CD4-positive, alpha-beta T cell treated with Interleukin-10 for 1 hour (primary cell): ENCODE results near the gene RUVBL2.
"Not testable (repeated sequence)": the region's sequence is repeated elsewhere in the genome, so short reads cannot be mapped to it uniquely, and the experiment has no call there.

Experiments
- DNase-seq: peaks from one replicate; pipeline ENCODE4 v3.0.0-alpha.2; 2020

The RUVBL2 gene

DNA sequence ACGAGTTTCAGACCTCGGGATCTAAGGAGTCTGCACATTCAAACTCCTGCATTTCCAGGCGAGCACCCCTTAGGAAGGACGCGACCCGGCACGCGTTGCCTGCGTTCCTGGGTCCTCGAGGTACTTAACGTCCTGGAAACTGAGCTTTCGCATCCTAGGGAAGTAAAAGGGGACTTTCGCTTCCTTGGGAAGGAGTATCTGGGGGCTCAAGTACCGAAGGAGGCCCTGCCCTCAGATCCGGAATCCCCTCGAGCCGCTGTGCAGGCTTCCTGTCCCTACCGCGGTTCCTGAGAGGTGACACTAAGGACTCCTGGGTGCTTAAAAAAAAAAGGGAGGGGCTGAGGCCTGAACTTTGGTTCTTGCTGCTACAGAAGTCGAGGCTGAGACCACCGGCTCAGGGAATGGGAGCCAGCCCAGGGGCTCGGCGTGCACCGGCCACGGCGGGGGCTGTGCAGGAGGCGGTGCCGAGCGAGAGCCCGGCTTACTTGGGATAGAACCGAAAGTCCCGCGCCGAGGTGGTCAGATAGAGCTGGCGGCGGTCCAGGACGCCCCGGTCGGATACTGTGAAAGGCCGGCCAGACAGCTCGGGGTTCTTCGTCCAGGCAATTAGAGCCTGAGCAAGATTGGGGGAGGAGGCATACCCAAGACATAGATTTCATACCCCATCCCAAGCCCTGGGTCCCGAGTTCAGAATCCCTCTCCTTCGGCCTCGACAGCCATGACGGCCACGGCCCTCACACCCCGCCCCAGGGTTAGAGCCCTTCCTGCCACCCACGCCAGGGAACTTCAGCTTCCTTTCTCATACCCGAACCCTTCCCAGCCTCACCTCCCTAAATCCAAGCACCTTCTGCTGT is 24.9 kb downstream of the RUVBL2 start:
- DNase-seq, result peak; percentile 34

- peak; percentile 71 for DNase-seq
Measured at GRCh38 chr19:49019242-49019932, 25.7 kb downstream of the RUVBL2 start.

DNA sequence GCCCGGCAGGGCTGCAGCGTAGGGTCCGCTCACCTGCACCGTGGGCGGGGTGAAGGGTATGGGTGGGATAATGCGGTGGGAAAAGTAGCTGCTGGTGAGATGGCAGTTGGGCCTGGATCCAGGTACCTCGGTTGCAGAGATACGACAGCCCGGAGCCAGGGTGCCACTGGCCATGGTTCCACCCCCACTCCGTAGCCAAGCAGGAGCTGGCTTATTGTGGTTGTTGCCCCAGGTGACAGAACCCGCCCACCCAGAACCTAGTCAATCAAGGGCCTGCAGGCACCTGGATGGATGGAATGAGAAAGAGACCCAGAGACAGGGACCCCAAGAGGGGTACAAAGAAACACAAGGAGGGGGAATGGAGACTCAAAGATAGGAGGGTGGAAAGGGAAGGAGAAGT is 26.7 kb downstream of the RUVBL2 start:
- no peak for DNase-seq

GRCh38 chr19:49020931-49021895 is 27.5 kb downstream of the RUVBL2 start:
- DNase-seq, result no peak

DNA sequence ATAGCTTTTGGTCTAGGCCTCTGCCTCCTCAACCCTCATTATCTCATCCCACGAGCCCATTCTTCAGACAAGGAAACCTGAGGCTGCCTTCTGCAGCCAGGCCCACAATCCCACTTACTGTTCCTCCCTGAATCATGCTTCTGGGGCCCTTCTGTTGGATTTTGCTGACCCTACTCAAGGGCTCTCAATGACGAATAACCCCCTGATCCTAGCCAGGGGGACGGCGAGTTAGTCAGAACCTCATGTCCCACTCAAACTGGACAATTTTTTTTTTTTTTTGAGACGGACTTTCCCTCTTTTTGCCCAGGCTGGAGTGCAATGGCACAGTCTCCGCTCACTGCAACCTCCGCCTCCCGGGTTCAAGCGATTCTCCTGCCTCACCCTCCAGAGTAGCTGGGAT is 28.4 kb downstream of the RUVBL2 start:
- no peak for DNase-seq

DNA sequence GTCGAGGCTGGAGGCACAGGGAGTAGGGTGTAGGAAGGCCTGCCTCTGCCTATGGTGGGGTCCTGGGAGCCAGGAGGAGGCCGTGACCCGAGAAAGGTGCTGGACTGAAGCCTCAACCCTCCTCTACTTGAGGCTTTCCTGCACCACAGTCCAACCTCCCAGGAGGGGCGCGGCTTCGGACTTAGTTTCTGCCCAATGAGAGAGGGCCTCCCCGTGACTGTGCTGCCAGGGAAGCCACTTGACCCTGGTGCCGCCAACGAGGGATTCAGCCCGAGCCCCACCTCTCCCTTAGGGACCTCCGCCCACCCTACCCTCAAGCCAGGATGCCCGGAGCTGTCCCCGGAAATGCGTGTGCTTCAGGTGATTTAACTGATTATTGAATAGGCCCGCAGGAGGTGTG is 30.5 kb downstream of the RUVBL2 start, which contains the start of gene CGB3:
CGB3 (minus strand) TSS at position 101 of the 400 bp plus-strand sequence. CDS start 362 bp downstream, outside the sequence.
- DNase-seq, result not testable (repeated sequence)

GRCh38 chr19:49025088-49025487 is 31.4 kb downstream of the RUVBL2 start:
- DNase-seq, result not testable (repeated sequence)

DNA sequence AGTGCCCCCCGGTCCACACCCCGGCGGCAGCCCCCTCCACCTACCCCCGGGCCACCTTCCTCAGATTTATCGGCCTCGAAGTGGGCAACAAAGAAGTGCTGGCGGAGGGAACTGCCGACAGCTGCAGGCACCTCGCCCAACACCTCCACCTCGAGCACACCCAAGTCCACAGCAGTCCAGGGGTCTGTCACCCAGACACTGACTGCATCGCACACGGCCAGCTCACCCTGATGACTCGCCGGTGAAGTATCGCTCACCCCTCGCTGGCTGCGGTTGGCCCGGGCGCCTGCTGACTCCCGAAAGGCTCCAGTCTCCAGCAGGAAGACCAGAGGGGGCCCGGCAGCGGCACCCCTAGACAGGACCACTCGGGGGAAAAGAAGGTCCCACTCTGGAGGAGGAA is 31.9 kb downstream of the RUVBL2 start:
- DNase-seq, result not testable (repeated sequence)

- DNase-seq, result not testable (repeated sequence)
Measured at GRCh38 chr19:49028686-49029085, 35.0 kb downstream of the RUVBL2 start.

DNA sequence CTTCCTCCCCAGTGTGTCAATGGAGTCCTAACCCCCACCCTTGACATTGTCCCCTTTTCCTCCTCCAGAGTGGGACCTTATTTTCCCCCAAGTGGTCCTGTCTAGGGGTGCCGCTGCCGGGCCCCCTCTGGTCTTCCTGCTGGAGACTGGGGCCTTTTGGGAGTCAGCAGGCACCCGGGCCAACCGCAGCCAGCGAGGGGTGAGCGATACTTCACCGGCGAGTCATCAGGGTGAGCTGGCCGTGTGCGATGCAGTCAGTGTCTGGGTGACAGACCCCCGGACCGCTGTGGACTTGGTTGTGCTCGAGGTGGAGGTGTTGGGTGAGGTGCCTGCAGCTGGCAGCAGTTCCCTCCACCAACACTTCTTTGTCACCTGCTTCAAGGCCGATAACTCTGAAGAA is 36.1 kb downstream of the RUVBL2 start:
- DNase-seq, result not testable (repeated sequence)

DNA sequence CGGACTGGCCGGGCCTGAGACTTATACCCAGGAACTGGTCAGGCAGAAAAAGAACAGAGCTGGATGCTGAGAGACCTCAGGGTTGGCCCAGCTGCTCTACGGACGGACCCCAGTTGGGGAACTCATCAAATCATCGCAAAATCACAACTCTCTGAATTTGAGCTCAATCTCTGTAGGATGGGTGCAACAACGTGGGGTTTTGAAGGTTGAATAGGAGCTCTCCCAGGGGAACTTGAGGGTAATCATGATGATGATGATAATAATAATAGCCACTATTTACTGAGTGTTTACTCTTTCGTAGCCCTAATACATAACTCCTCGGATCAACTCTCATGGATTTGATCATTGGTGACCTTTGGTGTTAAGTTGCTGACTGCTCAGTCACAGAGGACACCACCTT is 36.6 kb downstream of the RUVBL2 start:
- not testable (repeated sequence) for DNase-seq

GRCh38 chr19:49031642-49032301 is 38.1 kb downstream of the RUVBL2 start, which contains the start of gene CGB2:
Gene CGB2, plus strand, starts transcription at chr19:49031890. Its CDS starts 206 bp downstream, at chr19:49032096.
- DNase-seq, result peak; percentile 60

- DNase-seq, result peak; percentile 34
Measured at GRCh38 chr19:49036815-49037214, 43.1 kb downstream of the RUVBL2 start, which contains the start of gene CGB1. Gene CGB1, minus strand, starts transcription at chr19:49036895. Its CDS starts 184 bp downstream, at chr19:49036711.

GRCh38 chr19:49038111-49038510 is 44.4 kb downstream of the RUVBL2 start:
- DNase-seq, result not testable (repeated sequence)

GRCh38 chr19:49038557-49039276 is 45.0 kb downstream of the RUVBL2 start:
- DNase-seq, result not testable (repeated sequence)

DNA sequence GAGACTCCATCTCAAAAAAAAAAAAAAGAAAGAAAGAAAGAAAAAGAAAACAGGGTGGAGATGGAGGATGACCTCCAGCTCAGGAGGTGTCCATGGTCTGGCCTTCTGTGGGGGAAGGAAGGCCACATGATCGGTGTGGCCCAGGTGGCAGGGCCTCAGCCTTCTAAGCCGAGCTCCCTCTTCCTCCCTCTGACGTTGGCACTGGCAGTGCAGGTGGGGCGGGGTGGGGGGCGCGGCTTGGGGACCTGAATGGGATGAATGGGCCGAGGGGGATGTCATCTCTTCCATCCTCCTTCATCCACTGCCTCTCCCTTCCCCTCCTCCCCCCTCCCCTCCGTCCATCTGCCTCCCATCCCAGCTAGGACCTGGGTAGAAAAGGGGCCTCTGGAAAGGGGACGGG is 46.0 kb downstream of the RUVBL2 start:
- not testable (repeated sequence) for DNase-seq

DNA sequence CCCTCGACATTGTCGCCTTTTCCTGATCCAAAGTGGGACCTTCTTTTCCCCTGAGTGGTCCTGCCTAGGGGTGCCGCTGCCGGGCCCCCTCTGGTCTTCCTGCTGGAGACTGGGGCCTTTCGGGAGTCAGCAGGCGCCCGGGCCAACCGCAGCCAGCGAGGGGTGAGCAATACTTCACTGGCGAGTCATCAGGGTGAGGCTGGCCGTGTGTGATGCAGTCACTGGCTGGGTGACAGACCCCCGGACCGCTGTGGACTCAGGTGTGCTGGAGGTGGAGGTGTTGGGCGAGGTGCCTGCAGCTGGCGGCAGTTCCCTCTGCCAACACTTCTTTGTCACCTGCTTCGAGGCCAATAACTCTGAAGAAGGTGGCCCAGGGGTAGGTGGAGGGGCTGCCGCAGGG is 48.5 kb downstream of the RUVBL2 start:
- no peak for DNase-seq

- DNase-seq, result not testable (repeated sequence)
Measured at GRCh38 chr19:49042666-49043065, 49.0 kb downstream of the RUVBL2 start.

DNA sequence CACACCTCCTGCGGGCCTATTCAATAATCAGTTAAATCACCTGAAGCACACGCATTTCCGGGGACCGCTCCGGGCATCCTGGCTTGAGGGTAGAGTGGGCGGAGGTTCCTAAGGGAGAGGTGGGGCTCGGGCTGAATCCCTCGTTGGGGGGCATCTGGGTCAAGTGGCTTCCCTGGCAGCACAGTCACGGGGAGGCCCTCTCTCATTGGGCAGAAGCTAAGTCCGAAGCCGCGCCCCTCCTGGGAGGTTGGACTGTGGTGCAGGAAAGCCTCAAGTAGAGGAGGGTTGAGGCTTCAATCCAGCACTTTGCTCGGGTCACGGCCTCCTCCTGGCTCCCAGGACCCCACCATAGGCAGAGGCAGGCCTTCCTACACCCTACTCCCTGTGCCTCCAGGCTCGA is 49.9 kb downstream of the RUVBL2 start, which contains the start of gene CGB5:
CGB5 (plus strand) TSS at position 301 of the 400 bp plus-strand sequence. CDS start 362 bp downstream, outside the sequence.
- not testable (repeated sequence) for DNase-seq

- DNase-seq, result not testable (repeated sequence)
Measured at GRCh38 chr19:49049011-49049410, 55.3 kb downstream of the RUVBL2 start, which contains the start of gene CGB8. Gene CGB8, minus strand, starts transcription at chr19:49049111. Its CDS starts 372 bp downstream, at chr19:49048739.

GRCh38 chr19:49049834-49050233 is 56.1 kb downstream of the RUVBL2 start:
- DNase-seq, result not testable (repeated sequence)
